HG02678 (cell line): ENCODE measurements around the gene GAL3ST3.
A peak's percentile ranks its signal among the peaks of the same experiment; 100 is the strongest.
"Not testable (repeated sequence)": the region's sequence is repeated elsewhere in the genome, so short reads cannot be mapped to it uniquely, and the experiment has no call there.

Experiments
- ATAC-seq: cut with Tn5 transposase; IDR thresholded peaks from one replicate; pipeline ENCODE4 v1.9.1; 2021; ENCODE audit warnings: mild to moderate bottlenecking, moderate library complexity; ENCODE audit not compliant: unreplicated experiment

Gene GAL3ST3

DNA sequence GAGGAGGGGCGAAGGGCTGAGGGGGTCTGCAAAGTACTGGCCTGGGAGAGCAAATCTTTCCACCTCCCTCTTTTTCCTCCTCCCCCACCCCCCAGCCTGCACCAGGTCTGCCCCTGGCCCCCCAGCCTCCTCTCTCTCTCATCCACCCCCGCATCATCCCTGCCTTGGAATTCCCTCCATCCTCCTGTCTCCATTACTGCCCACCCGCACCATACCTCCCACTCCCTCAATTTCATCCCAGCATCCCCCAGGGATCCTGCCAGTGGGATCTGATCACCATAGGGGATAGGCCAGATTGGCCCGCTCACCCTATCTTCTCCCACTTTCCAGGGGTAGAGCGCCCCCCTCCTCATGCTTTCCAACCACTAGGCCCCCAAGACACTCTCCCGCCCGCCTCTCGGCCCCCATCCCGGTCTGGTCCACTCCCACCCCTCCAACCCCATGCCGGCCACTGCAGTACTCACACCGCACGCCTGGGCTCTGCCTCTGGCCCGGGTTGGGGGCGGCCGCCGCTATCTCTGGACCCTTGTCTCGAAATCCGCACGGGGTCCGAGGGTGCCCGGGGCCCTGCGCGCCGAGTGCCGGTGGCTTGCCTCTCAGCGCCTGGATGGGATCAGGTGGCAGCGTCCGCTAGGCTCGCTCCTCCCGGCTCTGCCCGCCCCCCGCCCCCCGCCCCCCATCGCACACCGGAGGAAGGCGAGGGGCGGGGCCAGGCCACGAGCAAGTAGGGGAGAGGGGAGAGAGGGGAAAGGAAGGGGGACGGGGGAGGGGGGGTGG lies at the start of gene GAL3ST3:
Gene GAL3ST3, minus strand, starts transcription at position 615 of the 777 bp plus-strand sequence. CDS start 3,746 bp downstream, outside the sequence.
- ATAC-seq, result no peak

GRCh38 chr11:66092125-66092524 lies 43.2 kb upstream of the GAL3ST3 start:
- ATAC-seq, result not testable (repeated sequence)

DNA sequence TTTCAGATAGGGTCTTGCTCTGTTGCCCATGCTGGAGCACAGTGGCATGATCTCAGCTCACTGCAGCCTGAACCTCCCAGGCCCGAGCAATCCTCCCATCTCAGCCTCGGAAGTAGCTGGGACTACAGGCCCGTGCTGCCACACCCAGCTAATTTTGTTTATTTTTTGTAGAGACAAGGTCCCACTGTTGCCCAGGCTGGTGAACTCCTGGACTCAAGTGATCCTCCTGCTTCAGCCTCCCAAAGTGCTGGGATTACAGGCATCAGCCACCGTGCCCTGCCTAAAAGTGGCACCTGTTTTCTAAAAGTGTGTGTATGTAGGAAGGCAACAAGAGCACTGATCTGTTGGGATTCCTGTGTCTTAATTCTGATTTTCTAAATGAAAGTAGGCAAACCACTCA lies 41.3 kb upstream of the GAL3ST3 start:
- ATAC-seq, result no peak

DNA sequence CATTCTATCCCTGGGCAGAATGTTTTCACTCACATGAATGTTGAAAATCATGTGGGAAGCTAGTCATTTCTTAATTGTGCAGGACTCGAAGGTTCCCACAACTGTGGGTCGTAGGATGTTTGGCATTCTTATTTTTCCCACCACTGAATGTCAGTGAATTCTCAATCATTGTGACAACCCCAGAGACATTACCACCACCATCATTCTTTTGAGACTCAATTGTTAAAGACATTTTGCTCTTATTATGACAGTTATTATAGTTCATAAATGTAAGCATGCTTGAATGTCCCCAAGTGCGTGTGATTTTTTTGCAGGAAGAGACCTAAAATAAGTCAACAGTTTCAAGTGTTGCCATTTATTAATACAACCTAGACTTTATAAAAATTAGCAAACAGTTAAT lies 40.1 kb upstream of the GAL3ST3 start:
- no peak for ATAC-seq

- no peak for ATAC-seq
Observed at GRCh38 chr11:66087148-66087908, 38.4 kb upstream of the GAL3ST3 start.

- no peak for ATAC-seq
Observed at GRCh38 chr11:66084821-66085475, 36.0 kb upstream of the GAL3ST3 start.

GRCh38 chr11:66083767-66084166 lies 34.8 kb upstream of the GAL3ST3 start:
- ATAC-seq, result no peak

DNA sequence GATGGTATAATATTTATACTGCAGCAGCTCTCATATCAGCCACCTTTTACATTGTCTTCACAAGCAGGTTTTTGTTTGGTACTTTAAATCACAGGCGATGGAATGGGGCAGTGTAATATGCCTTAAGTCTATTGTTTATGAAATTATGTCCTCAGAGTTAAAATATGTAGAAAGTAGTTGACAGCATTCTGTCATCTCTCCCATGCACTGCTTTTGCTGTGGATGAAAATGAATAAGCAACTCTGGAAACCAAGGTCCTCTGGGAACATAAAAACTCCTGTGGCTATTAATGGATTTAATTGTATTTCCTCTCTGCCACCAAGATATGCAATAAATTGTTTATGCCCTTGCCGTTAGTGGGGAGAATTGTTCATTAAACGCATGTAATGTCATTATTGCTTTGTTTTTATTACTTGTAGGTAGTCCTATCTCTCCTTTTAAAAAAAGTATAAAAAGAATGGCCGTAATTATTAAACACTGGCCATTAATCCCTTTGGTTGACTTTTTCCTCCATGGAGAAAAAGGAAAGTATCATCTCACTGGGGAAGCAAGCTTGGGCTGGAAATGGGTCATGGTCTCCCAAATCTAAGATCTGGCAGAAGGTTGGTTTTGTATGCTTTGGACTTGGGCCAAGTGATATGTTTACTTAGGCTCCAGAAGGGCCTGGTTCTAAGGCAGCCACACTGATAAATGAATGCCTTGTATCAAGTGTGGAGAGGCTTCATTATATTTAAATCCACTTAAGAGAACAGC lies 34.2 kb upstream of the GAL3ST3 start:
- no peak for ATAC-seq

DNA sequence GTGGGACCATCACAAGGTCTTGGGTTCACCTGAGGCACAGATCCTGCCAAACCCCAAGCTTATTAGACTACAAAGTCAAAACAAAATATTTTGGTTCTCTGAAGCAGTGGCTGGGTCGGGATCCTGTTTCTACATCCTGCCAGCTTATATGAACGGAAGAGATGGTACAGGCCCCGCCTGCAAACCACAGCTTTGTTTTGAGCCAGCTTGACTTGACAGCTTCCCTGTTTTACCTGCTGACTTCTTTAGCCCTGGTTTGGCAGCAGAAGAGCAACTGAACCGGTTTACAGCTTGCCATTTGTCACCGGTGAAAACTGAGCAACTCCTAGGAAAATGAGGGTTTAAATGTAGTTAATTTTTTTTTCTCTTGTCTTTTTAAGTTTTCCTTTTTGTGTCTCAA lies 32.5 kb upstream of the GAL3ST3 start:
- no peak for ATAC-seq

GRCh38 chr11:66080055-66080817 lies 31.3 kb upstream of the GAL3ST3 start:
- no peak for ATAC-seq

DNA sequence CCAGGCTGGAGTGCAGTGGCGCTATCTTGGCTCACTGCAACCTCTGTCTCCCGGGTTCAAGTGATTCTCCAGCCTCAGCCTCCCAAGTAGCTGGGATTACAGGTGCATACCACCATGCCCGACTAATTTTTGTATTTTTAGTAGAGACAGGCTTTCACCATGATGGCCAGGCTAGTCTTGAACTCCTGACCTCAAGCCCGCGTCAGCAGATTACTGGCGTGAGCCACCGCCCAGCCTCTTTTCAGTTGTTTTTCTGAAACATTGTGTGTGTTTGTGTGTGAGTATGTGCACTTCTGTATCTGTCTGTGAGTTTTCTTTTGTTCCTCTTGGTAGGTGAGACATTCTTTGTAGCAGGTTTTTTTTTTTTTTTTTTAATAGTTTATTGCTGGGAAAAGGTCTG lies 30.0 kb upstream of the GAL3ST3 start:
- not testable (repeated sequence) for ATAC-seq

DNA sequence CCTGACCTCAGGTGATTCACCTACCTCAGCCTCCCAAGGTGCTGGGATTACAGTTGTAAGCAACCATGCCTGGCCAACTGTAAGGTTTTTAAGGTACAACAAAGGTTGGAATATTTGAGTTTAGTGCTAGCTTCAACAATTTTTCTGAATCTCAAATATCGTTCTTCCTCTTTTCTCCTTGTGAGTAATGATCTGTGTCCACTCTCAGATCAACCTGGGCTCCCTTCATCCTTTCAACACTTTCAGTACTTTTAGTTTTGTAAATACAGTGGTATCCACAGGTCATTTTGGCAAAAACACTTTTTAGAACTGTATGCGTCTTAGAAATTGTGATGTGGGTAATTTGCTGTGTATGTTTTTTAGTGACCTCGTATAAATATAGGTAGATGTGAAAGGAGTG lies 29.0 kb upstream of the GAL3ST3 start:
- ATAC-seq, result no peak

DNA sequence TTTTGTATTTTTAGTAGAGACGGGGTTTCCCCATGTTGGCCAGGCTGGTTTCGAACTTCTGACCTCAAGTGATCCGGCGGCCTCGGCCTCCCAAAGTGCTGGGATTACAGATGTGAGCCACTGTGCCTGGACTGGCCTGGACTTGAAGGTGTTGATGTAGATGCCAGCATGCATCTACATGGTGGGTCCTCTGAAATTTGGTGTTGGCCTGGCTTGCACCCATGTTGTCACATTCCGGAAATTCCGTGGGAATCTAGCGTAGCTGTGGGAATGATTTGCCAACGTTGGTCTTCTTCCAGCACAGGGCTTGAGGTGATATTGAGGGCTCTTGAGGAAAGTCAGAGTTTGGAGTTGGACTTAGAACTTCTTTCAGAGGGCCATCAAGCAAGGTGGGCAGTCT lies 27.6 kb upstream of the GAL3ST3 start:
- ATAC-seq, result no peak

GRCh38 chr11:66075273-66075672 lies 26.3 kb upstream of the GAL3ST3 start:
- no peak for ATAC-seq

- ATAC-seq, result no peak
Observed at GRCh38 chr11:66073669-66074068, 24.7 kb upstream of the GAL3ST3 start.

GRCh38 chr11:66072518-66072917 lies 23.6 kb upstream of the GAL3ST3 start:
- ATAC-seq, result no peak

- no peak for ATAC-seq
Observed at GRCh38 chr11:66072081-66072480, 23.1 kb upstream of the GAL3ST3 start.

GRCh38 chr11:66071381-66071801 lies 22.4 kb upstream of the GAL3ST3 start:
- no peak for ATAC-seq

DNA sequence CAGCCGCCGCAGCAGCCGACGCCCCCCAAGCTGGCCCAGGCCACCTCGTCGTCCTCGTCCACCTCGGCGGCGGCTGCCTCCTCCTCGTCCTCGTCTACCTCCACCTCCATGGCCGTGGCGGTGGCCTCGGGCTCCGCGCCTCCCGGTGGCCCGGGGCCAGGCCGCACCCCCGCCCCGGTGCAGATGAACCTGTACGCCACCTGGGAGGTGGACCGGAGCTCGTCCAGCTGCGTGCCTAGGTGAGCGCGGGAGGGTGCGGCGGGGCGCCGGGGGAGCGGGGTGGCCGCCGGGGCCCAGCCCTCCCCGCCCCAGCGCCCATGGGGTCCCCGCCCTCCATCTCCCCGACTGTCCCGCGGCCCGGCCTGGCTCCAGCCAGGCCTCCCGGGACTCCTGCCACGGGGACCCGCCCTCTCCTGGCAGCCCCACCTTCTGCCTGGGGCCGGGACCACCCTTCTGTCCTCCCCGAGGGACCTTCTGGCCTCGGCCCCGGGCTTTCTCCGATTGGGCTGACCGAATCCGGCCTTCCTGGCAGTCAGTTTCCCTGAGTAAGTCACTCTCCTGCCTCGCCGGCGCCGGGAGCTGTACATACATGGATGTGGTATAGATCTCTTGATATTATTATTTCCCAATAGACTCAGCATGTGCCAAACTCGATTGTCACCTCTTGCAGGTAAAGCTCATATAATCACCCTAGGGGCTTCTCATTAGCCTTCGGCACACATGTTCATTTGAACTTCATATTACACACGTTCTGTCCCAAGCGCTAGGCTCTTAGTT lies 21.8 kb upstream of the GAL3ST3 start:
- peak; percentile 11 for ATAC-seq
